GM18951 (cell line): ENCODE results near the gene ZNF3.

Experiments
- POLR2A ChIP-seq: IDR thresholded peaks from 4 replicates; pipeline ENCODE4 v1.6.1; 2011; ENCODE audit warnings: mild to moderate bottlenecking; ENCODE audit not compliant: insufficient read length, insufficient read depth; ENCODE audit errors: extremely low read depth
- in situ Hi-C: fragments of 300-500 bp; cut with MboI; formaldehyde crosslinking; loops from one replicate; pipeline ENCODE4 v1.12.0; 2022; ENCODE audit warnings: low sequenced_read_pairs, mixed read lengths, inconsistent platforms; ENCODE audit not compliant: unreplicated experiment

Gene ZNF3

DNA sequence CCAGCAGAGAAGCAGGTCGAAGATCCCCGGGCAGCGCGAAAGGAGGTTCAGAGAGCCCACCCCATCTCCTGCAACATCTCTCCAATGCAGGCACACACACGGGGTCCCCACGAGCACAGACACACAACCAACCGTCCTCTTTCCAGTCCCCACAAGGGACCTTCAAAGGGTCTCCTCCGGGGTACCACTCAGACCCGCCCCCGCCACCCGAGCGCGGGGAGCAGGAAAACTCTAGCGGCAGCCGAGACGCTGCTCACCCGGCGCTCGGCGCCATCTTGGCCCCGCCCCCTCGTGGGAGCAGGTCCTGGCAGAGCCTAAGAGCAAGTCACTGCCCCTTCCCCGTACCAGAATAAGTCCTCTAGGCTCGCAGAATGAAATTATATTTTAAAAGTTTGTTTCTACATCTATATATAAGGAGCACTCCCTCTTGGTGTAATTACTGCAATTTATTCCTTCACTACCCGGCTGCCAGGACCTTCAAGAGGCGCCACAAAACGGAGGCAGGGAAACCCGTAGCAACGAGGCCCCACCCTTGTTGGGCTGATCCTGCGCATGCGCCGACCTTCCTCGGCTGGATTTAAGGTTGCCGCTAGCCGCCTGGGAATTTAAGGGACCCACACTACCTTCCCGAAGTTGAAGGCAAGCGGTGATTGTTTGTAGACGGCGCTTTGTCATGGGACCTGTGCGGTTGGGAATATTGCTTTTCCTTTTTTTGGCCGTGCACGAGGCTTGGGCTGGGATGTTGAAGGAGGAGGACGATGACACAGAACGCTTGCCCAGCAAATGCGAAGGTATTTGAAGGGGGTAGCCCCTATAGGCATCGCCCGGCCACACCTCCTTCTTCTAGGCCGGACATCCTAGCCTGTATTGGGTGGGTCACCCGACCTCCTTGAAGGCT is 37.8 kb upstream of the ZNF3 start, which contains the start of the genes CNPY4 and TAF6:
CNPY4 (plus strand) TSS at position 563 of the 898 bp plus-strand sequence; CDS start at position 674, 111 bp downstream.
TAF6 (minus strand) TSS at position 287 of the 898 bp plus-strand sequence. CDS start 5,149 bp downstream, outside the sequence.
- TF ChIP-seq POLR2A = peak; percentile 89
- in situ Hi-C loops = no loop called here

DNA sequence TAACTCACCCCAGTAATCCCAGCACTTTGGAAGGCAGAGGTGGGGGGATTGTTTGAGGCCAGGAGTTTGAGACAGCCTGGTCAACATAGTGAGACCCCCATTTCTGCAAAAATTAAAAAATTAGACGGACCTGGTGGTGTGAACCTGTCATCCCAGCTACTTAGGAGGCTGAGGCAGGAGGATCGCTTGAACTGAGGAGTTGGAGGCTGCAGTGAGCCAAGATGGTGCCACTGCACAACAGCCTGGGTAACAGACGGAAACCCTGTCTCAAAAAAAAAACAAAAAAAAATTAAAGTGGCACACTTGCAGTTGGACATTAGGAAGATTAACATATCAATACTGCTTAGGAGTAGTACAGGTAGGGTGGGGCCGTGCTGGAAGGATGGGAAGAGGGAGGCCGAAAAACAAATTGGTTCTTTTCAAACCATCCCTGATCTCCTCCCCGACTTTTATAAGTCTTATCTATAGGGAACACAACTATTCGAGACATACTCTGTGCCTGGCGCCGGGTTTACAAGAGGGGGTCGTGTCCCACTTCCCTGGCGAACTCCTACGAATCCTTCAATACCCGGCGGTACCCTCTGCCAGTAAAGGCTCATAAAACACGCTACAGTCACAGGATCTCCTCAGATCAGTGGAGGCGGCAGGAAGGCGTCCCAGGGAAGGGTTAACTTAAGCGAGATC is 37.0 kb upstream of the ZNF3 start:
- TF ChIP-seq POLR2A = no peak
- in situ Hi-C loops = no loop called here

DNA sequence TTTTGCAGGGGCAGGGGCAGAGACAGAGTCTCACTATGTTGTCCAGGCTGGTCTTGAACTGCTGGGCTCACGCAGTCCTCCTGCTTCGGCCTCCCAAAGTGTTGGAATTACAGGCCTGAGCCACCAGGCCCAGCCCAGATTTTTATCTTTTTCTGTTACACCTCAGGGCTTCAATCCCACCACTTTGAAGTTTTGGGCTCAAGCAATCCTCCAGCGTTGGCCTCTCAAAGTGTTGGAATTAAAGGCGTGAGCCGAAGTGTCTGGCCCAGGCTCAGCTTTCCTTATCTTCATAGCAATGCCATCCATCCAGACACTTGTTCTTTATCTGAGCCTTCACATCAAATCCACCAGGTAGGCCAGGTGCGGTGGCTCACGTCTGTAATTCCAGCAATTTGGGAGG is 33.5 kb upstream of the ZNF3 start:
- TF ChIP-seq POLR2A = no peak
- in situ Hi-C loops = no loop called here

DNA sequence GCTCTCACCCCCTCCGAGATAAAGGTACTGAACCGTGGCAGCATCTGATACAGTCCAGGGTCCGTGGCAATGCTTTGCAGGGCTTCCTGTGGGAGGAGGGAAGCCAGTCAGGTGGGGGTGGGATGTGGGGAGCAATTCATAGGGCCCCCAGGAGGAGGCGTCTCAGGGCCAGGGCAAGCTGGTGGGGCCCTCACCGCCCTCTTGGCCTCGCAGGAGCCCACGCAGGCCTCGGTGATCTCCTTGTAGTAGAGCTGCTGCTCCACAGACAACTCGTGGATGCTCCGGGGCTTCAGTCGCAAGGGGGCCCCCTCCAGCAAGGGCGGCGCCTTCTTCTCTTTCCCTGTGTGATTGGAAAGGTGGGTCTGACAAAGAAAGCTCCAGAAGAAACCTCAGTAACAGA is 30.4 kb upstream of the ZNF3 start:
- in situ Hi-C loops = no loop called here
- TF ChIP-seq POLR2A = no peak

DNA sequence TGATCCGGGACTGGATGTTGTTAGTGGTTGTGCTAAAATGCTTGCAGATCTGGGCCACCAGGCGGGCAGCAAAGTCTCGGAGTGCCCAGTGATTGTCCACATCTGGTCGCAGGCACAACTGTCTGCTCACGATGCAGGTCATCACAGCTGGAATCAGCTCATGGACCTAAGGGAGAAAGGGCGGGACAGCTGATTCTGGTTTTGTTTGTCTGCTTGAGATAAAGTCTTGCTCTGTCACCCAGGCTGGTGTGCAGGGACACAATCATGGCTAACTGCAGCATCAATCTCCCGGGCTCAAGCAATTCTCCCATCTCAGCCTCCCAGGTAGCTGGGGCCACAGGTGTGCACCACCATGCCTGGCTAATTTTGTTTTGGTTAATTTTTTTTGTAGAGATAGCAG is 29.6 kb upstream of the ZNF3 start:
- in situ Hi-C loops = no loop called here

DNA sequence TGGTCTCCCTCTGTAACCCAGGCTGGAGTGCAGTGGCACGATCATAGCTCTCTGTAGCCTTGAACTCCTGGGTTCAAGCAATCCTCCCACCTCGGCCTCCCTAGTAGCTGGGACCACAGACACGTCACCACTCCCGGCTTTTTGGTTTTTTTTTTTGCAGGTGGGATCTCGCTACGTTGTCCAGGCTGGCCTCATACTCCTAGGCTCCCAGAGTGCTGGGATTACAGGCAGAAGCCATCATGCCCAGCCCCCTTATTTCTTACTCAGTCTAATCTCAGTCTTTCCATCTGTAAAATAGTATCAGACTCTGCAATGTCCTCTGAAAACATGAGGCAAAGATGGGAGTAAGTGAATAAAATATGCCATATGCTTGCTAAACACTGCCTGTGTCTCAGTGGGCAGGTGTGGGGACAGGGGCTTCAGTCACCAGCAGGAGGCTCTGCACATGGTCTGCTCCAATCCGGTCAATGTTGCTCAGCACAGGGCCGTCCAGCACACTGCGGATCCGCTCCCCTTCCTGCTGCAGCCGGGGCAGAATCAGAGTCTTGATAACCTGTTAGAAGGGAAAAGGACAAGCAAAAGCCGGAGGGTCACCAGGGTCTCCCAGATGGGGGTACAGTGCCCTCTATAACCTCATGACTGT is 28.1 kb upstream of the ZNF3 start:
- in situ Hi-C loops = no loop called here
- no peak for TF ChIP-seq POLR2A

More for the DNA sequence above, 29.6 kb upstream of the ZNF3 start:
- no peak for TF ChIP-seq POLR2A

DNA sequence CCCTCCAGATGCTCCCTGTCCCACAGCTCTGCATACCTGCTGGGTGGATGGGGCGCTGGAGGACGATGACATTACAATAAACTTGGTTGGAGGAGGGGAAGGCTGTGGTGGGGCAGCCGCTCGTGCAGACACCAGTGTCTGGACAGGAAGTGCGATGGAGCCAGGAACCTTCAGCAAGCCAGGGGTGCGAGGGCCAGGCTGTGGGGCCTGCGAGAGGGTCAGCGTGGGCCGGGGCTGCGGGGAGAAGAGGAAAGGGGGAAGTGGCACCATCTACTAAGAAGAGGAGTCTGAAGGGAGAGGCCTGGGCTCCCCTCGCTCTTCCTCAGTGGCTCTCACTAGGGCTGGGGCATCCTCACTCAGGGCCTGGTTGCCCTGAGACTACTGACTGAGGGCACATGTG is 26.4 kb upstream of the ZNF3 start:
- TF ChIP-seq POLR2A = no peak
- in situ Hi-C loops = no loop called here

DNA sequence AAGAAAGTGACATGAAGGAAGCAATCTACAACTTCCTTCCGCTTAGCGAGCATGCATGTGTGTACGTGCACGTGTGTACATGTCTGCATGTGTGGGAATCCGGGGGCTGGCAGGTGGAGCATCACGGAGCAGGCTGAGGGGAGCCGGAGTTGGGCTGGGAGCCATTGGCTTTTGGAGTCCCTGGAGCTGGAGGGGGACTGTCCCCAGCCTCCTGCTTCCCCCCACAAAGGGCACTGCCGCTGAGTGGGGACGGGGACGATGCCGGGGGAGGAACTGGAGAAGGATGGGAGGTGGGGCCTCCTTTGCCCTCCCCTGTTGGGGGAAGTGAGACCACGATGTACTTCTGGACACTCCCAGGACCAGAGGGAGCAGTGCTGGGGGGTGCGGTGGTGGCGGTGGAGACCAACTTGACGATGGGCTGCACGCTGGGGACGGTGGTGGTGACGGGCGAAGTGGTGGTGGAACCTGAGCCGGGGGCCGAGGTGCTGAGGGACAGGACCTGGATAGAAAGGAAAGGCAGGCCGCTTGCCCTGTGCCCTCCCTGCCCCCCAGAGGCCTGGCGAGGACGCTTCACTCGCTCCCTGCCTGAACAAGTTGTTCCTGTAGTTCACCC is 25.7 kb upstream of the ZNF3 start:
- in situ Hi-C loops = no loop called here
- TF ChIP-seq POLR2A = no peak

DNA sequence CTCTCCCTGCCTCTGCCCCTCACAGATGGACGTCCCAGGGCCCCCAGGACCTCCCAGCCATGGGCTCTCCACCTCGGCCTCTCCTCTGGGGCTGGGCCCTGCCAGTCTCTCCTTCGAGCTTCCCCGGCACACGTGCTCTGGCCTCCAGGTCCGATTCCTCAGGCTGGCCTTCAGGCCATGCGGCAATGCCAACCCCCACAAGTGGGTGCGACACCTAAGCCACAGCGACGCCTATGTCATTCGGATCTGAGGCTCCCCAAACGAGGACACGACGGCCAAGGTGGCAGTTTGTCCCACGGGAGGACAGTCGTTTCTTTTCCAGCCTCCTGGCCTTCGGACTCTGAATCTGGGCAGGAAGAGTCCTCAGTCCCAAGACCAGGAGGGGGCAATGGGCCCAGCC is 25.1 kb upstream of the ZNF3 start:
- no peak for TF ChIP-seq POLR2A
- in situ Hi-C loops = no loop called here

DNA sequence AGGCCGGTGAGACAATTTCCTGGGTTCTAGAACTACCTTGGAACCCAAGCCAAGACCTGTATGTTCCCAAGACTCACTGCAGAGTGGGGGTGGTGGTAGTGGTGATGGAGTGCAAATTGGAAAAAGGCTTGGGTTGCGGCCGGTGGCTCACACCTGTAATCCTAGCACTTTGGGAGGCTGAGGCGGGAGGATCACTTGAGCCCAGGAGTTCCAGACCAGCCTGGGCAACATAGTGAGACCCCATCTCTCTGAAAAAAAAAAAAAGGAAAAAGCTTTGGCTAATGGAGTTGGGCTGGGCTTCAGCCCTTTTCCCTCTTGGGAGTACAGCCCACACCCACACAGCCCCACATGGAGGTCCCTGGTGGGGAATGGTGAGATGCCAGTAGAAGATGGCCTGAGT is 24.0 kb upstream of the ZNF3 start:
- in situ Hi-C loops = no loop called here
- no peak for TF ChIP-seq POLR2A

DNA sequence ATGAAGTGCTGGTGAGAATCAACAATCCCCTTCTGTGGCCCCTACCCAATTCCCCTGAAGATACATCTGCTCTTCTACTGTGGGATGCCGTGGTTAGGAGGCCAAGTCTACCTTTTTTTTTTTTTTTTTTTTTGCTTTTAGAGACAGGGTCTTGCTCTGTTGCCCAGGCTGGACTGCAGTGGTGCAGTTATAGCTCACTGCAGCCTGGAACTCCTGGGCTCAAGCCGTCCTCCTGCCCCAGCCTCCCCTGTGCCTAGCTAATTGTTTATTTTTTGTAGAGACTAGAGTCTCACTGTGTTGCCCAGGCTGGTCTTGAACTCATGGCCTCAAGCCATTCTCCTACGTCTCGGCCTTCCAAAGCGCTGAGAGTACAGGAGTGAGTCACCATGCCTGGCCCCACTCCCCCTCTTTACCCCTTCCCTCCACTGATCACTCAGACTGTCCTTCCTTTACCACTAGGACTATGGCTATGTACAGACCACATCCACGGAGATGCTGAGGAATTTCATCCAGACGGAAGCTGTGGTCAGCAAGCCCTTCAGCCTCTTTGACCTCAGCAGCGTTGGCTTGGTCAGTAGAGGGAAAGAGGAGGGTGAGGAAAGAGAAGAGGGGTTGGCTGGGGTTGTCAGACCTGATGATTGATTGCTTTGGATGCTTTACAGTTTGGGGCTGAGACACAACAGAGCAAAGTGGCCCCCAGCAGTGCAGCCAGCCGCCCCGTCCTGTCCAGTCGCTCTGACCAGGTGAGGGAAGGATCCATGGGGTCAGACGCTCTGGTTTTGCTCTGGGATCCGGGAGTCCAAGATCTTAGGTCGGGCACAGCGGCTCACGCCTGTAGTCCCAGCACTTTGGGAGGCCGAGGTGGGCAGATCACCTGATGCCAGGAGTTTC is 21.7 kb upstream of the ZNF3 start:
- in situ Hi-C loops = no loop called here

More for the DNA sequence above, 21.7 kb upstream of the ZNF3 start:
- TF ChIP-seq POLR2A = no peak
